SU-DHL-6 (cell line): ENCODE results near the gene HLTF.
"Not testable (repeated sequence)": the region's sequence is repeated elsewhere in the genome, so short reads cannot be mapped to it uniquely, and the experiment has no call there.

Experiments used
- H2AFZ ChIP-seq: fragments of 200-600 bp; sonication (generic); 2 replicates; pipeline ENCODE4 v1.6.1; 2014; ENCODE audit warnings: low read depth, mild to moderate bottlenecking, moderate library complexity, mixed read lengths, antibody characterized with exemption, low read length; ENCODE audit not compliant: severe bottlenecking
- H3F3A ChIP-seq: fragments of 200-600 bp; shearing (Covaris generic); 2 replicates; pipeline ENCODE4 v1.6.0; 2016; ENCODE audit warnings: antibody characterized with exemption, mild to moderate bottlenecking; ENCODE audit not compliant: insufficient read depth
- H3K27ac ChIP-seq: fragments of 200-600 bp; sonication (generic); 2 replicates; pipeline ENCODE4 v1.5.1; 2016; ENCODE audit warnings: low read depth, mild to moderate bottlenecking, low read length, moderate library complexity, mixed read lengths
- H3K27me3 ChIP-seq: fragments of 200-600 bp; sonication (generic), shearing (Covaris generic); 2 replicates; pipeline ENCODE4 v1.6.0; 2014; ENCODE audit warnings: mild to moderate bottlenecking, low read length
- H3K36me3 ChIP-seq: fragments of 200-600 bp; sonication (generic); 2 replicates; pipeline ENCODE4 v1.6.1; 2014; ENCODE audit warnings: mild to moderate bottlenecking, low read length, mixed read lengths
- H3K4me2 ChIP-seq: fragments of 300-600, 200-600 bp; shearing (Covaris generic), sonication (generic); 2 replicates; pipeline ENCODE4 v1.6.0; 2014; ENCODE audit warnings: low read length, low read depth, mild to moderate bottlenecking; ENCODE audit not compliant: poor library complexity, severe bottlenecking
- H3K4me3 ChIP-seq: fragments of 200-600 bp; sonication (generic); 2 replicates; pipeline ENCODE4 v1.5.1; 2014; ENCODE audit warnings: antibody characterized with exemption, low read length, mild to moderate bottlenecking, mixed read lengths; ENCODE audit not compliant: insufficient read depth, poor library complexity, severe bottlenecking
- H3K79me2 ChIP-seq: fragments of 200-600 bp; sonication (generic); 2 replicates; pipeline ENCODE4 v1.6.1; 2014; ENCODE audit warnings: mild to moderate bottlenecking, low read length, moderate library complexity; ENCODE audit not compliant: insufficient read depth
- H3K9ac ChIP-seq: fragments of 200-600 bp; sonication (generic); 2 replicates; pipeline ENCODE4 v1.7.0; 2014; ENCODE audit warnings: mild to moderate bottlenecking, low read length
- H3K9me2 ChIP-seq: fragments of 200-600 bp; sonication (generic); replicated peaks from 2 replicates; pipeline ENCODE4 v1.6.1; 2014; ENCODE audit warnings: low read length; ENCODE audit not compliant: insufficient read depth
- H3K9me3 ChIP-seq: fragments of 200-600 bp; sonication (generic); 2 replicates; pipeline ENCODE4 v1.6.1; 2014; ENCODE audit warnings: low read length, mixed read lengths; ENCODE audit not compliant: insufficient read depth
- H4K20me1 ChIP-seq: fragments of 200-600 bp; sonication (generic); 2 replicates; pipeline ENCODE4 v1.6.1; 2014; ENCODE audit warnings: low read depth, mild to moderate bottlenecking, antibody characterized with exemption, low read length, moderate library complexity, mixed read lengths
- EZH2phosphoT487 ChIP-seq: fragments of 200-600 bp; sonication (generic), shearing (Covaris generic); conservative IDR thresholded peaks from 2 replicates; pipeline ENCODE4 v1.6.1; 2018; ENCODE audit warnings: mild to moderate bottlenecking, antibody characterized with exemption, low read length, moderate library complexity, mixed read lengths
- TF ChIP-seq, protein P1 (sequence below): fragments of 200-600 bp; sonication (generic); IDR thresholded peaks from one replicate; pipeline ENCODE4 v1.5.1; 2017; ENCODE audit warnings: antibody characterized with exemption, mild to moderate bottlenecking, low read length, moderate library complexity; ENCODE audit not compliant: insufficient read depth, poor library complexity, severe bottlenecking

The HLTF gene

DNA sequence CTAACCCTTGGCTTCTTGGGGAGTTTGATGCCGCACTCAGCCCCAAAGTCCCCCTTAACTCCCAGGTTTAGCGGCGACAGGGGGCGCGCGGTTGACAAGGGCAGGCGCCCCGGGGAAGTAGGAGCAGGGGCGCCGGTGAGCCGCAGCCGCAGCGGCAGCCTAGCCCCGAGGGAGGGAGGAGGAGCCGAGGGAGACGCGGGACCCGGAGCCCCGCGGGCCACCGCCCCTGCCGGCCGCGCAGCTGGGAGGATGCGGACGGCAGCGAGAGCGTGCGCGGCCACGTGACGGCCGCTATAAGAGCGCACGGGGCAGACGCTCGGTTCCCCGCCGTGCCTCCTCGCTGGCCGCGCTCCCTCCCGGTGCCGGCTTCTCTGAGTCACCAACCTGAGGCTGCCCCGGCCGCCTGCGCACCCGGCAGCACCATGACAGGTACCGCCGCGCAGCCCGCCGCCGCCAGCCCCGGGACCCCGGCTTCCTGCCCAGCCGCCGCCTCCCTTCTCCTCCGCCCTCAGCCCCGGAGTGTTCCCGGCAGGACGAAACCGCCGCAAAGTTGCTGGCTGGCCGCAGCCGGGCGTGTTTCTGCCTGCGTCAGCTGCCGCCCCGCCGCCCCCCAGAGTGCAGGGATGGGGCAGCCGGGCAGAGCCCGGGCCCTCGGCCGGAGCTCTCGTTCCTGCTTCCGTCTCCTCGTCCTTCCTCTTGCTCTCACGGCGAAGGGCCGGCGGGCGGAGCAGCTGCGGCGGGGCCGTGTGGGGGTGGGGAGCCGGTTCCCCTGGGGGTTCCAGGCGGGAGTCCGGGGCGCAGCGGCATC is 94.9 kb downstream of the HLTF start, which contains the start of gene GYG1:
Gene GYG1, plus strand, starts transcription at position 322 of the 808 bp plus-strand sequence. Its CDS starts 101 bp downstream, at position 423.
- H3K4me3 ChIP-seq: peak within 1 kb of the TSS; percentile 86
- H4K20me1 ChIP-seq: no peaks in the 10 kb centered on the region
- H3K27ac ChIP-seq: peak within 1 kb of the TSS; percentile 57
- peak within 1 kb of the TSS; percentile 92 for H2AFZ ChIP-seq
- H3K4me2 ChIP-seq: peak within 1 kb of the TSS; percentile 79
- H3F3A ChIP-seq: 0 out of 2 replicates have a peak, but pooled peaks cover 10% of the 10 kb centered on the region
- no peaks in the 10 kb centered on the region for H3K9me3 ChIP-seq
- no peaks in the 10 kb centered on the region for H3K27me3 ChIP-seq
- peaks cover 7% of the 10 kb centered on the region; the same call in 1 of the 2 replicates for H3K79me2 ChIP-seq
- H3K9ac ChIP-seq: peak within 1 kb of the TSS; percentile 83
- H3K9me2 ChIP-seq: no peaks in the 10 kb centered on the region
- no peak for TF ChIP-seq EZH2phosphoT487
- TF ChIP-seq, protein P1, sequence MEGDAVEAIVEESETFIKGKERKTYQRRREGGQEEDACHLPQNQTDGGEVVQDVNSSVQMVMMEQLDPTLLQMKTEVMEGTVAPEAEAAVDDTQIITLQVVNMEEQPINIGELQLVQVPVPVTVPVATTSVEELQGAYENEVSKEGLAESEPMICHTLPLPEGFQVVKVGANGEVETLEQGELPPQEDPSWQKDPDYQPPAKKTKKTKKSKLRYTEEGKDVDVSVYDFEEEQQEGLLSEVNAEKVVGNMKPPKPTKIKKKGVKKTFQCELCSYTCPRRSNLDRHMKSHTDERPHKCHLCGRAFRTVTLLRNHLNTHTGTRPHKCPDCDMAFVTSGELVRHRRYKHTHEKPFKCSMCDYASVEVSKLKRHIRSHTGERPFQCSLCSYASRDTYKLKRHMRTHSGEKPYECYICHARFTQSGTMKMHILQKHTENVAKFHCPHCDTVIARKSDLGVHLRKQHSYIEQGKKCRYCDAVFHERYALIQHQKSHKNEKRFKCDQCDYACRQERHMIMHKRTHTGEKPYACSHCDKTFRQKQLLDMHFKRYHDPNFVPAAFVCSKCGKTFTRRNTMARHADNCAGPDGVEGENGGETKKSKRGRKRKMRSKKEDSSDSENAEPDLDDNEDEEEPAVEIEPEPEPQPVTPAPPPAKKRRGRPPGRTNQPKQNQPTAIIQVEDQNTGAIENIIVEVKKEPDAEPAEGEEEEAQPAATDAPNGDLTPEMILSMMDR: peak; percentile 52
- no peaks in the 10 kb centered on the region for H3K36me3 ChIP-seq

GRCh38 chr3:148990236-148990635 is 96.1 kb downstream of the HLTF start:
- no peak for TF ChIP-seq EZH2phosphoT487
- TF ChIP-seq, protein P1: no peak
- no peaks in the 10 kb centered on the region for H3K9me3 ChIP-seq
- H3K27ac ChIP-seq: no peak overlapping the region
- H3K79me2 ChIP-seq: peaks cover 7% of the 10 kb centered on the region; the same call in 1 of the 2 replicates
- peak overlapping the region; percentile 92 for H2AFZ ChIP-seq
- 0 out of 2 replicates have a peak overlapping the region, but pooled peaks have one; percentile 83 for H3K9ac ChIP-seq
- H3K4me3 ChIP-seq: no peak overlapping the region
- no peaks in the 10 kb centered on the region for H3K9me2 ChIP-seq
- no peaks in the 10 kb centered on the region for H3K27me3 ChIP-seq
- H3K36me3 ChIP-seq: no peaks in the 10 kb centered on the region
- H3K4me2 ChIP-seq: peak overlapping the region; percentile 79
- H3F3A ChIP-seq: 0 out of 2 replicates have a peak, but pooled peaks cover 10% of the 10 kb centered on the region
- H4K20me1 ChIP-seq: no peaks in the 10 kb centered on the region

DNA sequence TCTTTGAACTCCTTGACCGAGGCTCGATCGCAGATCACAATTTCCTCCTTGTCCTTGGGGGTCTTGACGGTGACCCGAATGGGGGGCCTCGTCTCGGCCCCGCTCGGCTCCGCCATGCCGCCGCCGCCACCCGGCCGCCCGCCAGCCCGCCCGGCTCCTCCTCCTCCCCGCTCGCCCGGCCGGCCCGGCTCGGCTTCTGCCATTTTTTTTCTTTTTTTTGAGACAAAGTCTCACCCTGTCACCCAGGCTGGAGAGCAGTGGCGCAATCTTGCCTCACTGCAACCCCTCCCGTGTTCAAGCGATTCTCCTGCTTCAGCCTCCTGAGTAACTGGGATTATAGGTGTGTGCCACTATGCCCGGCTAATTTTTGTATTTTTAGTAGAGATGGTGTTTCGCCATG is 98.8 kb downstream of the HLTF start:
- 0 out of 2 replicates have a peak, but pooled peaks cover 10% of the 10 kb centered on the region for H3F3A ChIP-seq
- not testable (repeated sequence) for H3K27ac ChIP-seq, H2AFZ ChIP-seq, H3K79me2 ChIP-seq, H3K9me3 ChIP-seq, H3K9me2 ChIP-seq, H3K4me3 ChIP-seq, H3K36me3 ChIP-seq, H3K9ac ChIP-seq, H3K4me2 ChIP-seq, H4K20me1 ChIP-seq, H3K27me3 ChIP-seq

DNA sequence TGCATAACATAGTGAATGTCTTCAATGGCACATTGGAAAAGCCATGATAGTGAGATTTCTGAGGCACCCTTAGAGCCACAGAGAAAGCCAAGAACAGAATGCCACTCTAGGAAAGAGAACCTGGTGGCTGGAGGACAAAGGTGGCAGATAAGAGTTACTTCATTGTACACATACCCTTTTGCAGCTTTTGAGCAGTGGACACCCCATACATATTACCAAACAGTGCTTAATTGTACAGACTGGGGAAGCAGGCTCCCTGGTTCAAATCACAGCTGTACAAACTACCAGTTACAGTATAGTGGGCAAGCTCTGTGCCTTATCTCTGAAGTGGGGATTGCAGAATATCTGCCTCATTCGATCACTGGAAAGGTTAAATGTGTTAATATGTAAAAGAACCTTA is 105.1 kb downstream of the HLTF start:
- H3K27me3 ChIP-seq: no peaks in the 10 kb centered on the region
- no peaks in the 10 kb centered on the region for H3K9me3 ChIP-seq
- no peak overlapping the region for H3K4me3 ChIP-seq
- H4K20me1 ChIP-seq: no peaks in the 10 kb centered on the region
- H2AFZ ChIP-seq: no peak overlapping the region
- no peak overlapping the region for H3K27ac ChIP-seq
- no peaks in the 10 kb centered on the region for H3K79me2 ChIP-seq
- H3K9ac ChIP-seq: no peak overlapping the region
- no peaks in the 10 kb centered on the region for H3K36me3 ChIP-seq
- H3K4me2 ChIP-seq: no peak overlapping the region
- no peaks in the 10 kb centered on the region for H3K9me2 ChIP-seq
- TF ChIP-seq, protein P1: no peak
- no peak for TF ChIP-seq EZH2phosphoT487
- H3F3A ChIP-seq: no peaks in the 10 kb centered on the region
